Inferior parietal cortex (tissue), 1 donor: Measurements from ENCODE around the gene GNAL.

Experiments
- DNase-seq: peaks from one replicate; pipeline ENCODE4 v3.0.0-alpha.2; 2016; ENCODE audit errors: extremely low spot score

Gene GNAL

GRCh38 chr18:11808001-11808855 lies 119.2 kb downstream of the GNAL start:
- no peak for DNase-seq

- no peak for DNase-seq
Observed at GRCh38 chr18:11809895-11810294, 120.8 kb downstream of the GNAL start.

DNA sequence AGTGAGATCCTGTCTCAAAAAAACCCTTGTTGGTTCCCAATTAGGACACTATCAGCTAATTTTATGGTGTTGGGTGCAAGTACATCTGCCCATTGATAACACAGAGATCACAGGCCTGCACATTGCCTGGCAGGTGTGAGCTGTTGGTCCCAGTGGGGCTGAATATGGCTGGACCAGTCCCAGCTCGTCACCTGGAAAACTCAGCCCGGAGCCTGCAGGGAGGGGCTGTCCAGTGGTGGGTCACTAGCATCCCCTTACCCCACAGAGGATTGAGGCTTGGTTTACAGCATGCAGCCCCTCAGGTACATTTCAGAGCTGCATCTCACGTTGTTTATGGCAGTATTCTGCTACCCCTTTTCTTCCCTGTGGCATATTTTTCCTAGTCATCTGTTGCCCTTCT lies 121.3 kb downstream of the GNAL start:
- DNase-seq: no peak

GRCh38 chr18:11811009-11811408 lies 121.9 kb downstream of the GNAL start:
- no peak for DNase-seq

- no peak for DNase-seq
Observed at GRCh38 chr18:11817229-11817628, 128.2 kb downstream of the GNAL start.

GRCh38 chr18:11818486-11819203 lies 129.6 kb downstream of the GNAL start:
- DNase-seq: no peak

- no peak for DNase-seq
Observed at GRCh38 chr18:11819938-11820337, 130.9 kb downstream of the GNAL start.

GRCh38 chr18:11820697-11821096 lies 131.6 kb downstream of the GNAL start:
- no peak for DNase-seq

GRCh38 chr18:11821208-11821607 lies 132.1 kb downstream of the GNAL start:
- DNase-seq: no peak

GRCh38 chr18:11821643-11822237 lies 132.7 kb downstream of the GNAL start:
- DNase-seq: no peak

GRCh38 chr18:11823545-11823944 lies 134.5 kb downstream of the GNAL start:
- DNase-seq: no peak

DNA sequence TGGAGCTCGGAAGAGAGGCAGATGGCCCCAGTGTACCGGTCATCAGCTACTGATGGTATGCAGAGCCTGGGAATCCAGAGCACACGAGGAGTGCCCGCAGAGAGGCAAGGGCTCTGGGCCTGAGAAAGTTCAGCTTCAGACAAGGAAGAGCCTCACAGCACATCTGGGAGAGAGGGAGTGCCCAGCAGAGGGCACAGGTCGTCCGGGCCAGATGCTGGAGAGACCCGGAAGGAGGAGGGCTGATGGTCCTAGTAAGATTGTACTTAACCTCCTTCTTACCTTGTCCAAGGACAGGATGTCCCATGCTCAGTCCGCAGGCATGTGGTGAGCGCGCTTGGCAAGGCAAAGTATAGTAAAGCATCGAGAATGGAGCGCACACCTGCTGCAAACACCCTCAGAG lies 137.8 kb downstream of the GNAL start:
- no peak for DNase-seq

DNA sequence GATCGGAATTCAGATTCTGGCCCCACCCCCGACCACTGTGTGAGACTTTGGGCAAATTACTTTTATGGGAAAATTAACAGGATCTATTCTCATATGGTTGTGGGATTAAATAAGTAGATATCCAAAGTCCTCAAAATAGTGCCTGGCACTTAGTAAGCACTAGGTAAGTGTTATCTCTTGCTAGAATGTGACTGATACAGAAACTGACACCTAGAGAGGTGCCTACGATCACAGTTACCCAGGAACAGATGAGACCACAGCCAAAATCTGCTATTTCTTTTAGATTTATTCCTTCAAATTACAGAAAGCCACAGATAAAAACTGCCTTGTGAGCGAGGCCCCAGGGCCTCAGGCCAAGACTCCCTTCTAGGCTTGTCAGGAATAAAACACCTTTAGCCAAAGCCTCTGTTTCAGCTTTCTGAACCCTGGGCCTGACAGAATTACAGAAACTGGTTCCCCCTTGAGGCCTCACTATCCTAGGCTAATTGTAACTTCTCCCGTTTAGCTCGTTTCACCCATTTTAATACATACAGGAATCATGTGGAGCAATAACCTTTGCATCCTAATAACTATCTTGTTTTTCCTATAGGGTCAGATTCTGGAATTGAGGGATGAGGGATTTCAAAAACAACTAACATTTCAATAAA lies 139.8 kb downstream of the GNAL start:
- no peak for DNase-seq

DNA sequence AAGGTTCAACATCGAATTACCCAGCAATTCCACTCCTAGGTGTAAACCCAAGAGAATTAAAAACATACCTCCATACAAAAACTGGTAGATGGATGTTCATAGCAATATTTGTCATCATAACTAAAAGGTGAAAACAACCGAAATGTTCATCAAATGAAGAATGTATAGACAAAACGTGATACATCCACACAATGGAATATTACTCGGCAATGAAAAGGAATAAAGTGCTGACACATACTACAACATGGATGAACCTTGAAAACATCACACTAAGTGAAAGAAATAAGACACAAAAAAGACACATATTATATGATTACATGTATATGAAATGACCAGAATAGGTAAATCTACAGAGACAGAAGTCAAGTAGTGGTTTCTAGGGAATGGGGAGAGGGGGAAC lies 141.5 kb downstream of the GNAL start:
- DNase-seq: no peak

- DNase-seq: no peak
Observed at GRCh38 chr18:11831921-11832320, 142.9 kb downstream of the GNAL start.

DNA sequence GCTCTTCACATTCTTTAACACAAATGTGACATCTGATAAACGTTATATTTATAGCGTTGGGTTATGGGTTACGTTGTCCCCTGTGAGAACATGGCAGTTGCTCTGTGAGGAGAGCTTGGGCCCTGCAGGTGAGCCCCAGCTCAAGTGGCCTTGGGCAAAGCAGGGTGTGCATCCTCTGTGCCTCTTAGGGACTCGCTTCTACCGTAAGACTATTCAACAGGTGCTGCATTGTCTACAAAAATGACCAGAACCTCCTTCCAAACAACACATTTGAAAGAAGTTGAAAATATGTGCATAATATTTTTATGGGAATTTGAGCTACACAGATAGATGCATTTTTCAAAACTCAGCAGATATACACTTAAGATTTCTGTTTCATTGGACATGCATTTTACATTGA lies 145.7 kb downstream of the GNAL start:
- DNase-seq: no peak

DNA sequence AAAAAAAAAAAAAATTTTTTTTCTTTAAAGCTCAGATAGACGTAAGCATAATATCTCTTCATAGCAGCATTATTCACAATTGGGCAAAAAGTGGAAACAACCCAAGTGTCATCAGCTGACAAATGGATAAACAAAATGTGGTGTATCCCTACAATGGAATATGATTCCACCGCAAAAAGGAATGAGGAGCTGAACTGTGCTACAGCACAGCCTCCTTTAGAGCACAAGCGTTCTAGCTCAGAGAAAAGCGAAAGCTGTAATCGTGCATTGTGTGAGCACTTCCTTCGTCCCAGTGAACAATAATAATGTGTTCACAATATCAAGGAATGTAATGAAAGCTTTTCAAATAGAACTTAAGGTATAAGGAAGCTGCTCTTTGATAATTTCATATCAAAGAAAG lies 150.5 kb downstream of the GNAL start:
- DNase-seq: no peak

DNA sequence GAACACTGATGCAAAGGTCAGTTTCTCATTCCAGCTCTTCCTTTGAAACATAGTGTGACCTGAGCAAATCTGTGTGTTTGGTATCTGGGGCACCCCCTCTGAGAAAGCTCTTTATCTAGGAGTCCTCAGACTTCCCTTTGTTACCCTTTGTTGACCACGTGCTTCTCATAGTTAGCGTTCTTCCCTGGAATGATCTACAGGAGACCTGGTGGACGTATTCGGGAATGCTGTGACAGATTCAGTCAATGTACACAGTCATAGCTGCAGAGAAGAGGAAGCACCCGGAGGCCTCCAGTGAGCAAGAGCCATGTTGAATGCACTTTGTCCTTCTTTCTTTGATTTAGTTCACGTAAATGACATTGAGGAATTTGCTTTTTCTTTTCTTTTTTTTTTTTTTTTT lies 151.4 kb downstream of the GNAL start:
- no peak for DNase-seq

GRCh38 chr18:11842562-11842961 lies 153.5 kb downstream of the GNAL start:
- no peak for DNase-seq

DNA sequence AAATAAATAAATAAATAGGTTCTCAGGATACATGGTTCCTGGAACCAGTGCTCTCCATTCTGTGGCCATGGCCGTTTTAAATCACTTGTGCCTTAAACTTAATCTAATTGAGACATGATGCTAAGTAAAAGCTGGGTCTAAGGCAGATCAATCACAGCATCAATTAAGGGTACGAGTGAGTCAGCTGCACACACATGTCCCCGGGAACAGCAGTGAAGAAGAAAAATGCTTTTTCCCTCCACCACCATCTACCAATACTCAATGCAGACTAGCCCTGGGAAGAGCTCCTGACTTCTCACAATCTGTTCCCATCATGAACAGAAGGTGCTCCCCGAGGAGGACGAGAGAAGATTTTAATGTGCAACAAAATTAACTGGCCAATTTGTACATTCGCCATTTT lies 155.4 kb downstream of the GNAL start:
- DNase-seq: no peak

- no peak for DNase-seq
Observed at GRCh38 chr18:11845654-11846053, 156.6 kb downstream of the GNAL start.

GRCh38 chr18:11847811-11848210 lies 158.7 kb downstream of the GNAL start:
- no peak for DNase-seq
